GM18520 (cell line): ENCODE data around the gene PSENEN.
"Not testable (repeated sequence)": the region's sequence is repeated elsewhere in the genome, so short reads cannot be mapped to it uniquely, and the experiment has no call there.

Experiments
- ATAC-seq: cut with Tn5 transposase; IDR thresholded peaks from one replicate; pipeline ENCODE4 v1.9.1; 2021; ENCODE audit not compliant: unreplicated experiment

The PSENEN gene

GRCh38 chr19:35787227-35787799 lies 41.9 kb downstream of the PSENEN start:
- ATAC-seq, result no peak

GRCh38 chr19:35788205-35788960 lies 42.9 kb downstream of the PSENEN start:
- no peak for ATAC-seq

- no peak for ATAC-seq
These were observed 43.9 kb downstream of the PSENEN start for GRCh38 chr19:35789195-35789977.

- ATAC-seq, result no peak
These were observed 44.8 kb downstream of the PSENEN start for GRCh38 chr19:35789978-35790944.

GRCh38 chr19:35790981-35791813 lies 45.7 kb downstream of the PSENEN start:
- ATAC-seq, result no peak

GRCh38 chr19:35791814-35792279 lies 46.4 kb downstream of the PSENEN start:
- no peak for ATAC-seq

- ATAC-seq, result no peak
These were observed 46.9 kb downstream of the PSENEN start for GRCh38 chr19:35792312-35792711.

- ATAC-seq, result no peak
These were observed 47.4 kb downstream of the PSENEN start for GRCh38 chr19:35792888-35793287.

- ATAC-seq, result no peak
These were observed 48.1 kb downstream of the PSENEN start for GRCh38 chr19:35793381-35794165.

GRCh38 chr19:35795564-35795963 lies 50.1 kb downstream of the PSENEN start:
- not testable (repeated sequence) for ATAC-seq
